Measurements from ENCODE around the gene POU2F2. TPM values are rescaled to one million over a fixed set of nuclear protein-coding genes. Genes with fewer than 3 reads are reported as not detected.
A peak's percentile ranks its signal among the peaks of the same experiment; 100 is the strongest.

POU2F2 gene
- total and polyA plus RNA-seq, 9 of the 15 experiments (the other 6 are each of a cell fraction or from before 2014, with no cell fraction given): 0.03 to 0.68 (median 0.14) TPM

DNA sequence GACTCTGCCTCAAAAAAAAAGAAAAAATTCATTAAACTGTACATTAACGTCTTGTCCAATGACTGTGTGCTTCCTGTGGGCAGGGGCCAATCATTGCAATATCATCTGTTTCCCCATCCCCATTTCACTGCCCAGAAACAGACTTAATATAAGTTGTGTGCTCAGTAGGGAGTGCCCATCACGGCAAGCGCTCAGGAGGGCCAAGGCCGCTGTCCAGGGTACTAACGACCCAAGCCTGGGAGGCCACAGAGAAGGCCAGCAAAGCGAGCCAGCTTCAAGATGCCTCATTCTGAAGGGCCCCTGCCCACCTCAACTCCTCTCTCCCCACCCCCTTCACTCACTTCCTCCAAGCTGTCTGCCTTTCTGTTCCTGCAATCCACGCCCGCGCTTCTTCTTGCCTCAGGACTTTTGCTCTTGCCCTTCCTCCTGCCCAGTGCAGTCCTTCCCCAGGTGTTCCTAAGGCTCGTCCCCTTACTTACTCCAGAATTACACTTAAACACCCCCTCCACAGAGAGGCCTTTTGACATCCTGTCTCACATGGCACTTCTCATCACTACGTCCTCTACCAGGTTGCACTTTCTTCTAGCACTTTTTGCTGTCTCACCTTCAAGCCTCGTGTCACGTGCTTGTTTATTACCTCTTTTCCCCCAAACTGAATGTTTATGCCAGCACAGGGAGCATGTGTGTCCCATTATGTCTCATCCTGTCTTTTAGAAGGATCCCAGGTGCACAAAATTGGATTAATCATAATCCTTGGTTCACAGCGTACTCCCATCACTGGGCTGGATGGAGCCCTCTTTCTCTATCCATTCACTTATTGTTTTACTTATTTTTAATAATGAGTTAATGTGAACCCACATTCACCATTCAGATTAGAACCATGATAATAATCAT, 11.3 kb upstream of the POU2F2 start:
- 2% methylated on average over 14 of the region's 14 CpGs for WGBS (ENCODE audit: insufficient coverage, low coverage, missing lambda C conversion rate)
- TF ChIP-seq MAFG (tag; conservative IDR thresholded peaks at IDR 0.05): no peak
- no peak for TF ChIP-seq ETV6 (IDR thresholded peaks at IDR 0.05; ENCODE audit: borderline replicate concordance in 1 of 2, low read depth in 2 of 2, low read length in 1 of 2)
- TF ChIP-seq ETV6 (CRISPR knock-in tag; IDR thresholded peaks at IDR 0.05; ENCODE audit: borderline replicate concordance): 0 out of 2 replicates have a peak, but pooled peaks have one; percentile 46
- TF ChIP-seq ZNF232 (CRISPR knock-in tag; IDR thresholded peaks at IDR 0.05): peak; percentile 54; the same call in 1 of the 2 replicates
- TF ChIP-seq, protein P1, sequence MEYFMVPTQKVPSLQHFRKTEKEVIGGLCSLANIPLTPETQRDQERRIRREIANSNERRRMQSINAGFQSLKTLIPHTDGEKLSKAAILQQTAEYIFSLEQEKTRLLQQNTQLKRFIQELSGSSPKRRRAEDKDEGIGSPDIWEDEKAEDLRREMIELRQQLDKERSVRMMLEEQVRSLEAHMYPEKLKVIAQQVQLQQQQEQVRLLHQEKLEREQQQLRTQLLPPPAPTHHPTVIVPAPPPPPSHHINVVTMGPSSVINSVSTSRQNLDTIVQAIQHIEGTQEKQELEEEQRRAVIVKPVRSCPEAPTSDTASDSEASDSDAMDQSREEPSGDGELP (CRISPR knock-in tag; IDR thresholded peaks at IDR 0.05; ENCODE audit: borderline replicate concordance): peak; percentile 51; the same call in 1 of the 2 replicates
- TF ChIP-seq, protein P2, sequence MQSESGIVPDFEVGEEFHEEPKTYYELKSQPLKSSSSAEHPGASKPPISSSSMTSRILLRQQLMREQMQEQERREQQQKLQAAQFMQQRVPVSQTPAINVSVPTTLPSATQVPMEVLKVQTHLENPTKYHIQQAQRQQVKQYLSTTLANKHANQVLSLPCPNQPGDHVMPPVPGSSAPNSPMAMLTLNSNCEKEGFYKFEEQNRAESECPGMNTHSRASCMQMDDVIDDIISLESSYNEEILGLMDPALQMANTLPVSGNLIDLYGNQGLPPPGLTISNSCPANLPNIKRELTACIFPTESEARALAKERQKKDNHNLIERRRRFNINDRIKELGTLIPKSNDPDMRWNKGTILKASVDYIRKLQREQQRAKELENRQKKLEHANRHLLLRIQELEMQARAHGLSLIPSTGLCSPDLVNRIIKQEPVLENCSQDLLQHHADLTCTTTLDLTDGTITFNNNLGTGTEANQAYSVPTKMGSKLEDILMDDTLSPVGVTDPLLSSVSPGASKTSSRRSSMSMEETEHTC (IDR thresholded peaks at IDR 0.05): no peak
- TF ChIP-seq IRF2 (CRISPR knock-in tag; IDR thresholded peaks at IDR 0.05): 0 out of 2 replicates have a peak, but pooled peaks have one; percentile 28
- TF ChIP-seq ZFP36 (IDR thresholded peaks at IDR 0.05; ENCODE audit: low read depth, low read length, partially characterized antibody): no peak
- 0 out of 2 replicates have a peak, but pooled peaks have one; percentile 50 for TF ChIP-seq FOXK1 (CRISPR knock-in tag; IDR thresholded peaks at IDR 0.05; ENCODE audit: borderline replicate concordance)
- TF ChIP-seq CREB1 (IDR thresholded peaks at IDR 0.05): no peak
- TF ChIP-seq CREB1 (CRISPR knock-in tag; IDR thresholded peaks at IDR 0.05): no peak
- TF ChIP-seq, protein P3, sequence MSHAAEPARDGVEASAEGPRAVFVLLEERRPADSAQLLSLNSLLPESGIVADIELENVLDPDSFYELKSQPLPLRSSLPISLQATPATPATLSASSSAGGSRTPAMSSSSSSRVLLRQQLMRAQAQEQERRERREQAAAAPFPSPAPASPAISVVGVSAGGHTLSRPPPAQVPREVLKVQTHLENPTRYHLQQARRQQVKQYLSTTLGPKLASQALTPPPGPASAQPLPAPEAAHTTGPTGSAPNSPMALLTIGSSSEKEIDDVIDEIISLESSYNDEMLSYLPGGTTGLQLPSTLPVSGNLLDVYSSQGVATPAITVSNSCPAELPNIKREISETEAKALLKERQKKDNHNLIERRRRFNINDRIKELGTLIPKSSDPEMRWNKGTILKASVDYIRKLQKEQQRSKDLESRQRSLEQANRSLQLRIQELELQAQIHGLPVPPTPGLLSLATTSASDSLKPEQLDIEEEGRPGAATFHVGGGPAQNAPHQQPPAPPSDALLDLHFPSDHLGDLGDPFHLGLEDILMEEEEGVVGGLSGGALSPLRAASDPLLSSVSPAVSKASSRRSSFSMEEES (CRISPR knock-in tag; IDR thresholded peaks at IDR 0.05): peak; percentile 17; the same call in 1 of the 2 replicates
- TF ChIP-seq BHLHE40 (IDR thresholded peaks at IDR 0.05; ENCODE audit: low read length): no peak
- no peak for TF ChIP-seq CSDE1 (IDR thresholded peaks at IDR 0.05)

More for the DNA sequence above, 11.3 kb upstream of the POU2F2 start:
- H4K20me1 ChIP-seq (replicated peaks; ENCODE audit: control insufficient read depth, insufficient read depth, low read length): peaks cover 9% of the 10 kb centered on the region; the same call in 1 of the 2 replicates
- H3K9ac ChIP-seq (ENCODE audit: insufficient read depth in 1 of 2, low read depth in 2 of 2, low read length in 2 of 2): no peak overlapping the region
- in situ Hi-C loops (cut with MboI): no loop called here
- no peaks in the 10 kb centered on the region for H3K9me3 ChIP-seq (replicated peaks; ENCODE audit: control insufficient read depth, insufficient read depth, low read depth, low read length)
- peak in 3 of 4 experiments; percentile 32 to 44 (median 43) for DNase-seq (ENCODE audit: extremely low read depth in 1 of 4, low spot score in 3 of 4)
- CTCF ChIA-PET (ENCODE audit: low intra/inter-chr PET ratio): no interaction called here
- BruUV-seq (replicated peaks): no TSS peak
- no peaks in the 10 kb centered on the region for H3K9me1 ChIP-seq (ENCODE audit: control insufficient read depth, insufficient read depth, low read length)
- H3K4me2 ChIP-seq (ENCODE audit: insufficient read depth, low read length): no peak overlapping the region
- H3K4me3 ChIP-seq: no peak overlapping the region
- no peak overlapping the region for H3K27ac ChIP-seq (ENCODE audit: extremely low read depth, low read depth, low read length)
- POLR2A ChIA-PET: interaction anchor here (0.6 kb wide), 1 partner anchor 151 kb away, joined by 3 read pairs; no protein-coding TSS in a partner anchor
- peak; percentile 84 for ATAC-seq
- intact Hi-C loops (cut with micrococcal nuclease): no loop called here
- H3K79me2 ChIP-seq (ENCODE audit: control insufficient read depth, insufficient read depth, low read length): no peaks in the 10 kb centered on the region
- H3K36me3 ChIP-seq (ENCODE audit: control insufficient read depth, insufficient read depth, low read length): no peaks in the 10 kb centered on the region
- H3K4me1 ChIP-seq (replicated peaks in 1 of 2; ENCODE audit: control insufficient read depth in 2 of 2, insufficient read depth in 2 of 2, low read length in 2 of 2): no peaks in the 10 kb centered on the region; a peak in 1 of 5 replicates
- peak; percentile 6 for FAIRE-seq
- no peak overlapping the region for H2AFZ ChIP-seq (ENCODE audit: low read depth, low read length)
- peaks cover 4 to 21% of the 10 kb centered on the region in 2 experiments; a peak in 4 of 5 replicates for H3K27me3 ChIP-seq (ENCODE audit: control insufficient read depth in 2 of 2, insufficient read depth in 2 of 2, low read length in 2 of 2)

All from K562 (cell line).